Left renal cortex interstitium (tissue), 4 donors: Measurements from ENCODE around the gene NPC1L1. TPM values are rescaled to one million over a fixed set of nuclear protein-coding genes. Genes with fewer than 3 reads are reported as not detected.
"Not testable (repeated sequence)": the region's sequence is repeated elsewhere in the genome, so short reads cannot be mapped to it uniquely, and the experiment has no call there.

Experiments used
- DNase-seq, 4 donors: peaks; one replicate each; pipeline ENCODE4 v3.0.0-alpha.2; 2013; ENCODE audit warnings: low read depth in 4 of 4, low spot score in 2 of 4, missing footprints in 1 of 4
- polyA plus RNA-seq, 4 donors: library from polyadenylated mRNA; unstranded; fragments of 120-200 nt; gene quantifications; one replicate each; pipeline ENCODE4 v1.2.1, GENCODE V29; 2013; ENCODE audit not compliant: insufficient read length in 4 of 4

Gene NPC1L1
- polyA plus RNA-seq, 4 donors: 2.3 to 3.5 (median 2.8) TPM

- no peak for DNase-seq
Observed at GRCh38 chr7:44566680-44567079, 25.6 kb upstream of the NPC1L1 start.

GRCh38 chr7:44565795-44566559, 24.8 kb upstream of the NPC1L1 start:
- DNase-seq: no peak

- DNase-seq: no peak
Observed at GRCh38 chr7:44565097-44565794, 24.1 kb upstream of the NPC1L1 start.

- DNase-seq: no peak
Observed at GRCh38 chr7:44564606-44565005, 23.5 kb upstream of the NPC1L1 start.

GRCh38 chr7:44563171-44563679, 22.1 kb upstream of the NPC1L1 start:
- no peak for DNase-seq

GRCh38 chr7:44562622-44562962, 21.5 kb upstream of the NPC1L1 start:
- DNase-seq: not testable (repeated sequence)

GRCh38 chr7:44561962-44562621, 21.0 kb upstream of the NPC1L1 start:
- no peak for DNase-seq

- no peak for DNase-seq
Observed at GRCh38 chr7:44561481-44561880, 20.4 kb upstream of the NPC1L1 start.

GRCh38 chr7:44559485-44559884, 18.4 kb upstream of the NPC1L1 start:
- no peak for DNase-seq

GRCh38 chr7:44557485-44557884, 16.4 kb upstream of the NPC1L1 start:
- no peak for DNase-seq

- DNase-seq: no peak
Observed at GRCh38 chr7:44555350-44555749, 14.2 kb upstream of the NPC1L1 start.

- not testable (repeated sequence) for DNase-seq
Observed at GRCh38 chr7:44552473-44553005, 11.4 kb upstream of the NPC1L1 start.

- no peak for DNase-seq
Observed at GRCh38 chr7:44549457-44549856, 8.3 kb upstream of the NPC1L1 start.

- no peak for DNase-seq
Observed at GRCh38 chr7:44548893-44549292, 7.8 kb upstream of the NPC1L1 start.

GRCh38 chr7:44547536-44548231, 6.6 kb upstream of the NPC1L1 start:
- no peak for DNase-seq

GRCh38 chr7:44541876-44542610, 913 bp upstream of the NPC1L1 start:
- DNase-seq: no peak

GRCh38 chr7:44540592-44541027, 520 bp downstream of the NPC1L1 start:
- DNase-seq: no peak

- no peak for DNase-seq
Observed at GRCh38 chr7:44539669-44540506, 1.2 kb downstream of the NPC1L1 start.
